Smooth muscle cell (in vitro differentiated cells): ENCODE measurements around the gene FYN. TPM values are rescaled to one million over a fixed set of nuclear protein-coding genes. Genes with fewer than 3 reads are reported as not detected.
"Not testable (repeated sequence)": the region's sequence is repeated elsewhere in the genome, so short reads cannot be mapped to it uniquely, and the experiment has no call there.

Experiments
- DNase-seq: peaks from one replicate; lab custom pipeline; 2025; ENCODE audit not compliant: unreplicated experiment; lab: John Stamatoyannopoulos, UW
- H2AFZ ChIP-seq: fragments of 200-600 bp; sonication (generic); 2 replicates; pipeline ENCODE4 v1.6.0; 2016; ENCODE audit warnings: antibody characterized with exemption, low read depth, mild to moderate bottlenecking
- H3F3A ChIP-seq: fragments of 200-600 bp; sonication (generic); 2 replicates; pipeline ENCODE4 v1.6.0; 2017; ENCODE audit warnings: antibody characterized with exemption, low read depth
- H3K27ac ChIP-seq: fragments of 200-600 bp; sonication (generic); 2 replicates; pipeline ENCODE4 v1.5.1; 2016; ENCODE audit warnings: low read depth, mild to moderate bottlenecking
- H3K27me3 ChIP-seq: fragments of 200-600 bp; sonication (generic); 2 replicates; pipeline ENCODE4 v1.6.1; 2016; ENCODE audit warnings: low read depth, mild to moderate bottlenecking
- H3K36me3 ChIP-seq: fragments of 200-600 bp; sonication (generic); 2 replicates; pipeline ENCODE4 v1.5.1; 2016; ENCODE audit warnings: low read depth
- H3K4me1 ChIP-seq: fragments of 200-600 bp; sonication (generic); 2 replicates; pipeline ENCODE4 v1.5.1; 2016; ENCODE audit warnings: low read depth
- H3K4me2 ChIP-seq: fragments of 200-600 bp; sonication (generic); 2 replicates; pipeline ENCODE4 v1.6.0; 2016; ENCODE audit warnings: mild to moderate bottlenecking
- H3K4me3 ChIP-seq: fragments of 200-600 bp; sonication (generic); 2 replicates; pipeline ENCODE4 v1.5.1; 2016; ENCODE audit warnings: mild to moderate bottlenecking
- H3K79me2 ChIP-seq: fragments of 200-600 bp; sonication (generic); 2 replicates; pipeline ENCODE4 v1.6.0; 2016; ENCODE audit warnings: low read depth, mild to moderate bottlenecking
- H3K9ac ChIP-seq: fragments of 200-600 bp; sonication (generic); 2 replicates; pipeline ENCODE4 v1.6.0; 2016; ENCODE audit warnings: low read depth
- H3K9me3 ChIP-seq: fragments of 200-600 bp; sonication (generic); replicated peaks from 2 replicates; pipeline ENCODE4 v1.5.1; 2016; ENCODE audit warnings: low read depth
- H4K20me1 ChIP-seq: fragments of 200-600 bp; sonication (generic); 2 replicates; pipeline ENCODE4 v1.6.0; 2016; ENCODE audit warnings: low read depth
- WGBS: methylation state at CpG from one replicate; pipeline ENCODE4 v1.1.7; 2016; ENCODE audit warnings: low lambda C conversion rate; 5-methylcytosine and 5-hydroxymethylcytosine counted together
- polyA plus RNA-seq: library from polyadenylated mRNA; unstranded; fragments of >200 nt; fragmentation: Nextera tagmentation; extraction: Ambion mirVana; gene quantifications from 2 replicates; pipeline ENCODE4 v1.2.1, GENCODE V29; 2016
- total RNA-seq: library from RNA; depleted of rRNA; stranded (reverse); fragments of >200 nt; gene quantifications from 2 replicates; pipeline ENCODE4 v1.2.3, GENCODE V29; 2014
- TF ChIP-seq, protein P1 (sequence below): fragments of 200-600 bp; sonication (generic); IDR thresholded peaks from 2 replicates; pipeline ENCODE4 v1.5.1; 2017; ENCODE audit warnings: borderline replicate concordance, mild to moderate bottlenecking, antibody characterized with exemption; ENCODE audit not compliant: insufficient read depth, poor library complexity, severe bottlenecking

FYN gene
- total and polyA plus RNA-seq, 2 experiments from 2014 or later, result 110 to 138 TPM

DNA sequence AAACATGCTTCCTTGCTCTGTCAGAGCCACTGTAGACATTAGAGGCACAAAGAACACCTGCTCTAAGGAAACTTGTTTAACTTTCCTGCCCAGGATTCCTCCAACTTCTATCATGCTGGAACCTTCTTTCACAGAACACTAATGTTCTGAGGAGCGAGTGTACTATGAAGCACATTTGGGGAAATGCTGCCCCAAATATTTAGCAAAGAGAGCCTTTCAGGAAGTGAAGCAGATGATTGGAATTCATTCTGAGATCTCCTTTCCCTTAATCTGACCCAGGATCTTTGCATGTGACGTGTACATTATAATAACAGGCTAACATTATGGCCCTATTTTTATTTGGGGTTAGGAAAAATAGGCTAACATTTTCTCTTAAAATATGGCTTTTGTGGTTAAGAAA lies 21.0 kb upstream of the FYN start:
- TF ChIP-seq, protein P1, sequence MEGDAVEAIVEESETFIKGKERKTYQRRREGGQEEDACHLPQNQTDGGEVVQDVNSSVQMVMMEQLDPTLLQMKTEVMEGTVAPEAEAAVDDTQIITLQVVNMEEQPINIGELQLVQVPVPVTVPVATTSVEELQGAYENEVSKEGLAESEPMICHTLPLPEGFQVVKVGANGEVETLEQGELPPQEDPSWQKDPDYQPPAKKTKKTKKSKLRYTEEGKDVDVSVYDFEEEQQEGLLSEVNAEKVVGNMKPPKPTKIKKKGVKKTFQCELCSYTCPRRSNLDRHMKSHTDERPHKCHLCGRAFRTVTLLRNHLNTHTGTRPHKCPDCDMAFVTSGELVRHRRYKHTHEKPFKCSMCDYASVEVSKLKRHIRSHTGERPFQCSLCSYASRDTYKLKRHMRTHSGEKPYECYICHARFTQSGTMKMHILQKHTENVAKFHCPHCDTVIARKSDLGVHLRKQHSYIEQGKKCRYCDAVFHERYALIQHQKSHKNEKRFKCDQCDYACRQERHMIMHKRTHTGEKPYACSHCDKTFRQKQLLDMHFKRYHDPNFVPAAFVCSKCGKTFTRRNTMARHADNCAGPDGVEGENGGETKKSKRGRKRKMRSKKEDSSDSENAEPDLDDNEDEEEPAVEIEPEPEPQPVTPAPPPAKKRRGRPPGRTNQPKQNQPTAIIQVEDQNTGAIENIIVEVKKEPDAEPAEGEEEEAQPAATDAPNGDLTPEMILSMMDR, result no peak
- Histone ChIP-seq H2AFZ (no peak overlapping the region), H3K9ac (no peak overlapping the region), H3K27me3 (no peaks in the 10 kb centered on the region), H3K36me3 (no peaks in the 10 kb centered on the region), H3K4me2 (no peak overlapping the region), H4K20me1 (no peaks in the 10 kb centered on the region), H3K9me3 (no peaks in the 10 kb centered on the region), H3K79me2 (no peaks in the 10 kb centered on the region), H3K4me3 (no peak overlapping the region), H3K27ac (no peak overlapping the region), H3F3A (no peaks in the 10 kb centered on the region), H3K4me1 (peaks cover 14% of the 10 kb centered on the region)
- 78% methylated on average over 2 of the region's 2 CpGs for WGBS
- DNase-seq, result no peak

DNA sequence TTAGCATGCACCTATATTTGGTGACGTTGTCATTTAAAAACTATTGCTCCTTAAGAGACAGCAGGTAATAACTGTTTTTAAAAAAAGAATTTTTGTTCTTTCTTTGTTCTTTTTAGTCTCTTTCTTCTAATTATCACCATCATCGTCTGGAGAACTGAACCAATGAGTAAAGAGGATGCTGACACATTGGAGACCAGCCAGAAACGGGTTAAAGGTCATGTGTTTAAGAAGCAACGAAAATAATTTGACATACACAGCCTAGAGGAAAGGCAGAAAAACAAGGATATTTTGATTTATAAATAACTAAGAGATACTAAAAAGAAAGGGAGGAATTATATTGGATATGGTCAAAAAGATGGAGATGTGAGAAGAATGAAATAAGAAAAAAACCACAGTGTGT lies 19.2 kb upstream of the FYN start:
- no peak overlapping the region for H3K4me3 ChIP-seq
- H3K36me3 ChIP-seq, result no peaks in the 10 kb centered on the region
- no peak overlapping the region for H2AFZ ChIP-seq
- no peak overlapping the region for H3K9ac ChIP-seq
- no peaks in the 10 kb centered on the region for H3K79me2 ChIP-seq
- 83% methylated on average over 4 of the region's 4 CpGs for WGBS
- peaks cover 11% of the 10 kb centered on the region for H3K4me1 ChIP-seq
- H3K9me3 ChIP-seq, result no peaks in the 10 kb centered on the region
- no peak for DNase-seq
- no peak overlapping the region for H3K4me2 ChIP-seq
- no peaks in the 10 kb centered on the region for H3F3A ChIP-seq
- no peak overlapping the region for H3K27ac ChIP-seq
- TF ChIP-seq, protein P1, result no peak
- H3K27me3 ChIP-seq, result no peaks in the 10 kb centered on the region
- H4K20me1 ChIP-seq, result no peaks in the 10 kb centered on the region

DNA sequence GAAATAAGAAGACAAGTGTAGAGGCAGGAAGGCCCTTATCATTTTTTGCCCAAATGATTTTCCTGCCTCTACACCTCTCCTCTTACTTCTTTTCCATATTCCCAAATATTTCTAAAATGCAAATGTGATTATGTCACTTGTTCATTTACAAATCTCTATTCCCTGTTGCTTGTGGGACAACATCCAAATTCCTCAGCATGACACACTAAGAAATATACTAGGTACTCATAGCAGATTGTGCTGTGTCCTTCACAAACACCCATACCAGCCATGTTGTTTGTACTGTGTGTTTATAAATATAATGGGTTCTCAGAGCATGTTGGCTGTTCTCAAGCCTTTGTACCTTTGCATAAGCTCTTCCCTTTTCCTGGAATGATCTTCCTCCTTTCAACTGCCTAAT lies 17.7 kb upstream of the FYN start:
- no peaks in the 10 kb centered on the region for H3K36me3 ChIP-seq
- DNase-seq, result no peak
- no peak overlapping the region for H2AFZ ChIP-seq
- no peak overlapping the region for H3K9ac ChIP-seq
- H3K9me3 ChIP-seq, result no peaks in the 10 kb centered on the region
- no peaks in the 10 kb centered on the region for H3F3A ChIP-seq
- no peaks in the 10 kb centered on the region for H4K20me1 ChIP-seq
- TF ChIP-seq, protein P1, result no peak
- H3K27ac ChIP-seq, result no peak overlapping the region
- no peak overlapping the region for H3K4me2 ChIP-seq
- no peaks in the 10 kb centered on the region for H3K79me2 ChIP-seq
- H3K27me3 ChIP-seq, result no peaks in the 10 kb centered on the region
- H3K4me1 ChIP-seq, result peaks cover 11% of the 10 kb centered on the region
- no peak overlapping the region for H3K4me3 ChIP-seq

DNA sequence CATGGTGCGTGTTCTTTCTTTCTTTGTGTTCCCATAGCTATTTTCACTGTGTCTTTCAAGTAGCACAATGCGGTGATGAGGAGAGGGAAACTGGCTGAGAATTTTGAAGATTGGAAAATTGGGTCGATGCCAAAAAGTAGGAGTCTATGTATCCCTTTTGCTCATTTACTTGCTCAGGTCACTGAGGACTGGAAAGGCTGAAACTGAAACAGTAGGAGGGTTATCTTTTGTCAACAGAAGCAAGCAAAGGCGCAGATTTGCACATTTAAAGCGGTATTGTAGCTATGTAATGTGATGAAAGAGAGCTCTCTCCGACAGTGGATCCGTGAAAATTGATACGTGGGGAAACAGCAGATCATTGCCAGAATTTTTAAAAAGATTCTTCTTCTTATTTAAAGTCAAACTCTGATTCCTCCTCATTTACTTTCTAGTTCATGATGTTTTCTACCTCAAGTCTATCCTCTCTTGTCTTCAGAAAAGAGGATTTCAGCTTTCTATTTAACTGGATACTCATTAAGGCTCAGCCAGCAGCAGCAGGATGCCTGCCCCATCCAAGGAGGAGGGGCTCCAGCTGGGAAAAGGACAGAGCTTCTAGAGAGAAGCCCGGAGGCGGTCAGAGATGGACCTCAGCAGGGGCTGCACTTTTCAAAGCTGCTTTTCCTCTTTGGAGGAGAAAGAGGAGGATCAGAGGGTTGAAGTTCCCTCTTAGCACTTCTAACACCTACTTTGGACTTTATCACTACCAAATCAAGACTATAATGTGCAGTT lies 15.9 kb upstream of the FYN start:
- Histone ChIP-seq H3F3A (no peaks in the 10 kb centered on the region), H3K9me3 (no peaks in the 10 kb centered on the region), H3K27ac (no peak overlapping the region), H2AFZ (peak overlapping the region; percentile 56), H3K4me2 (peak overlapping the region; percentile 80), H3K27me3 (no peaks in the 10 kb centered on the region), H4K20me1 (no peaks in the 10 kb centered on the region), H3K4me3 (peak overlapping the region; percentile 34), H3K36me3 (no peaks in the 10 kb centered on the region), H3K4me1 (peaks cover 11% of the 10 kb centered on the region), H3K79me2 (no peaks in the 10 kb centered on the region), H3K9ac (no peak overlapping the region)
- TF ChIP-seq, protein P1, result no peak
- 6% methylated on average over 10 of the region's 10 CpGs for WGBS
- no peak for DNase-seq

DNA sequence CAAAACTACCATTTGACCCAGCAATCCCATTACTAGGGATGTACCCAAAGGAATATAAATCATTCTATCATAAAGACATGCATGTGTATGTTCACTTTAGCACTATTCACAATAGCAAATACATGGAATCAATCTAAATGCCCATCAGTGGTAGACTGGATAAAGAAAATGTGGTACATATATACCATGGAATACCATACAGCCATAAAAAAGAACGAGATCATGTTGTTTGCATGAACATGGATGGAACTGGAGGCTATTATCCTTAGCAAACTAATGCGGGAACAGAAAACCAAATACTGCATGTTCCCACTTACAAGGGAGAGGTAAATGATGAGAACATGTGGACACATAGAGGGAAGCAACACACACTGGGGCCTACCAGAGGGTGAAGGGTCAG lies 13.5 kb upstream of the FYN start:
- not testable (repeated sequence) for H3K36me3 ChIP-seq, H3K27me3 ChIP-seq, H3K9me3 ChIP-seq, H3K4me2 ChIP-seq, H3F3A ChIP-seq, H4K20me1 ChIP-seq, H2AFZ ChIP-seq, H3K4me3 ChIP-seq, H3K27ac ChIP-seq, H3K9ac ChIP-seq, H3K79me2 ChIP-seq, DNase-seq
- 87% methylated on average over 2 of the region's 2 CpGs for WGBS
- peaks cover 11% of the 10 kb centered on the region for H3K4me1 ChIP-seq
